Measurements from ENCODE around the gene LRRC27.

DNA sequence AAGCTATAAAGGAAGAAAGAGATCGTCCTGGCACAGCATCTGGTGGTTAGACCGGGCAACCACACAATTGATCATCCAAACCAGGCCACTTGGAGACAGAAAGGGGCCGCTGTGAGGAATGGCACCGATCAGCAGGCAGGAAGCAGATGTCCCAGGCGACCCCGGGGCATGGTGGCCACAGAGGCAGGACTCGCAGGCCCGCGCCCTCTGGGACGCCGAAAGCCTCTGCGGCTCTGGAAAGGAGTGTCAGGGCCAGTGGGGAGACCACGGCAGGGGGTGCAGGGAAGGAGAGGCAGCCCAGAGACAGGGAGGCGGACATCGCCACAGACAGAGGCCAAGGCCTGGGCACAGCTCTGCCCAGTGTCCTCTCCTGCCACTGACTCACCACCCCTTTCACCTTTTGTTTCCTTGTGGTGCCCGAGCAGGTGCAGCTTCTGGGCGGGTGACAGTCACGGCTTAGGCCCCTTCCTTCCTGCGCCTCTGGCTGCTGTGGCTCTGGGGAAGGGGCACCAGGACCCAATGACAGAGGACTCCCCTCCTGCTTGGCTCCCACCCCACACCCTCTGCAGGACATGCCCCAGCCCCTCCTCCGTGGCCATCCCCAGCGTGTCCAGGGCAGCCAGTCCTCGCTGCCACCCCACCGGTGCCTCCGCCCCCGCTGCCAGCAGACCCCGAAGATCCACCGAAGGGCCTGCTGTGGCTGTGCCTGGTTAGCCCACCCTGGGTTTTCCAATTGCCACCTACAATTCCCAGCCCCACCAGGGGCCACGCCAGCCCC, 35.1 kb upstream of the LRRC27 start:
- no peak for TF ChIP-seq BACH2 (CRISPR knock-in tag; IDR thresholded peaks at IDR 0.05; ENCODE audit: borderline replicate concordance)
- TF ChIP-seq, protein P1, sequence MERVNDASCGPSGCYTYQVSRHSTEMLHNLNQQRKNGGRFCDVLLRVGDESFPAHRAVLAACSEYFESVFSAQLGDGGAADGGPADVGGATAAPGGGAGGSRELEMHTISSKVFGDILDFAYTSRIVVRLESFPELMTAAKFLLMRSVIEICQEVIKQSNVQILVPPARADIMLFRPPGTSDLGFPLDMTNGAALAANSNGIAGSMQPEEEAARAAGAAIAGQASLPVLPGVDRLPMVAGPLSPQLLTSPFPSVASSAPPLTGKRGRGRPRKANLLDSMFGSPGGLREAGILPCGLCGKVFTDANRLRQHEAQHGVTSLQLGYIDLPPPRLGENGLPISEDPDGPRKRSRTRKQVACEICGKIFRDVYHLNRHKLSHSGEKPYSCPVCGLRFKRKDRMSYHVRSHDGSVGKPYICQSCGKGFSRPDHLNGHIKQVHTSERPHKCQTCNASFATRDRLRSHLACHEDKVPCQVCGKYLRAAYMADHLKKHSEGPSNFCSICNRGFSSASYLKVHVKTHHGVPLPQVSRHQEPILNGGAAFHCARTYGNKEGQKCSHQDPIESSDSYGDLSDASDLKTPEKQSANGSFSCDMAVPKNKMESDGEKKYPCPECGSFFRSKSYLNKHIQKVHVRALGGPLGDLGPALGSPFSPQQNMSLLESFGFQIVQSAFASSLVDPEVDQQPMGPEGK (CRISPR knock-in tag; IDR thresholded peaks at IDR 0.05; ENCODE audit: borderline replicate concordance): no peak
- TF ChIP-seq CSDC2 (CRISPR knock-in tag; IDR thresholded peaks at IDR 0.05): no peak
- no peak for TF ChIP-seq RARB (CRISPR knock-in tag; IDR thresholded peaks at IDR 0.05)
- TF ChIP-seq ARNTL (CRISPR knock-in tag; IDR thresholded peaks at IDR 0.05; ENCODE audit: borderline replicate concordance, low read depth): no peak
- TF ChIP-seq, protein P2, sequence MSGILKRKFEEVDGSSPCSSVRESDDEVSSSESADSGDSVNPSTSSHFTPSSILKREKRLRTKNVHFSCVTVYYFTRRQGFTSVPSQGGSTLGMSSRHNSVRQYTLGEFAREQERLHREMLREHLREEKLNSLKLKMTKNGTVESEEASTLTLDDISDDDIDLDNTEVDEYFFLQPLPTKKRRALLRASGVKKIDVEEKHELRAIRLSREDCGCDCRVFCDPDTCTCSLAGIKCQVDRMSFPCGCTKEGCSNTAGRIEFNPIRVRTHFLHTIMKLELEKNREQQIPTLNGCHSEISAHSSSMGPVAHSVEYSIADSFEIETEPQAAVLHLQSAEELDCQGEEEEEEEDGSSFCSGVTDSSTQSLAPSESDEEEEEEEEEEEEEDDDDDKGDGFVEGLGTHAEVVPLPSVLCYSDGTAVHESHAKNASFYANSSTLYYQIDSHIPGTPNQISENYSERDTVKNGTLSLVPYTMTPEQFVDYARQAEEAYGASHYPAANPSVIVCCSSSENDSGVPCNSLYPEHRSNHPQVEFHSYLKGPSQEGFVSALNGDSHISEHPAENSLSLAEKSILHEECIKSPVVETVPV (CRISPR knock-in tag; IDR thresholded peaks at IDR 0.05): no peak
- TF ChIP-seq, protein P3, sequence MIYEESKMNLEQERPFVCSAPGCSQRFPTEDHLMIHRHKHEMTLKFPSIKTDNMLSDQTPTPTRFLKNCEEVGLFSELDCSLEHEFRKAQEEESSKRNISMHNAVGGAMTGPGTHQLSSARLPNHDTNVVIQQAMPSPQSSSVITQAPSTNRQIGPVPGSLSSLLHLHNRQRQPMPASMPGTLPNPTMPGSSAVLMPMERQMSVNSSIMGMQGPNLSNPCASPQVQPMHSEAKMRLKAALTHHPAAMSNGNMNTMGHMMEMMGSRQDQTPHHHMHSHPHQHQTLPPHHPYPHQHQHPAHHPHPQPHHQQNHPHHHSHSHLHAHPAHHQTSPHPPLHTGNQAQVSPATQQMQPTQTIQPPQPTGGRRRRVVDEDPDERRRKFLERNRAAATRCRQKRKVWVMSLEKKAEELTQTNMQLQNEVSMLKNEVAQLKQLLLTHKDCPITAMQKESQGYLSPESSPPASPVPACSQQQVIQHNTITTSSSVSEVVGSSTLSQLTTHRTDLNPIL (CRISPR knock-in tag; IDR thresholded peaks at IDR 0.05; ENCODE audit: low read depth): no peak
- TF ChIP-seq, protein P4, sequence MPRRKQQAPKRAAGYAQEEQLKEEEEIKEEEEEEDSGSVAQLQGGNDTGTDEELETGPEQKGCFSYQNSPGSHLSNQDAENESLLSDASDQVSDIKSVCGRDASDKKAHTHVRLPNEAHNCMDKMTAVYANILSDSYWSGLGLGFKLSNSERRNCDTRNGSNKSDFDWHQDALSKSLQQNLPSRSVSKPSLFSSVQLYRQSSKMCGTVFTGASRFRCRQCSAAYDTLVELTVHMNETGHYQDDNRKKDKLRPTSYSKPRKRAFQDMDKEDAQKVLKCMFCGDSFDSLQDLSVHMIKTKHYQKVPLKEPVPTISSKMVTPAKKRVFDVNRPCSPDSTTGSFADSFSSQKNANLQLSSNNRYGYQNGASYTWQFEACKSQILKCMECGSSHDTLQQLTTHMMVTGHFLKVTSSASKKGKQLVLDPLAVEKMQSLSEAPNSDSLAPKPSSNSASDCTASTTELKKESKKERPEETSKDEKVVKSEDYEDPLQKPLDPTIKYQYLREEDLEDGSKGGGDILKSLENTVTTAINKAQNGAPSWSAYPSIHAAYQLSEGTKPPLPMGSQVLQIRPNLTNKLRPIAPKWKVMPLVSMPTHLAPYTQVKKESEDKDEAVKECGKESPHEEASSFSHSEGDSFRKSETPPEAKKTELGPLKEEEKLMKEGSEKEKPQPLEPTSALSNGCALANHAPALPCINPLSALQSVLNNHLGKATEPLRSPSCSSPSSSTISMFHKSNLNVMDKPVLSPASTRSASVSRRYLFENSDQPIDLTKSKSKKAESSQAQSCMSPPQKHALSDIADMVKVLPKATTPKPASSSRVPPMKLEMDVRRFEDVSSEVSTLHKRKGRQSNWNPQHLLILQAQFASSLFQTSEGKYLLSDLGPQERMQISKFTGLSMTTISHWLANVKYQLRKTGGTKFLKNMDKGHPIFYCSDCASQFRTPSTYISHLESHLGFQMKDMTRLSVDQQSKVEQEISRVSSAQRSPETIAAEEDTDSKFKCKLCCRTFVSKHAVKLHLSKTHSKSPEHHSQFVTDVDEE (CRISPR knock-in tag; IDR thresholded peaks at IDR 0.05): no peak
